HepG2 (cell line): ENCODE data around the gene HMBS. TPM values are rescaled to one million over a fixed set of nuclear protein-coding genes. Genes with fewer than 3 reads are reported as not detected.

Experiments
- CREB3 ChIP-seq: sonication (generic); formaldehyde crosslinking; IDR thresholded peaks from 2 replicates; pipeline ENCODE4 v1.5.0; 2020; ENCODE audit warnings: missing genetic modification reagents
- CSRNP1 ChIP-seq: sonication (generic); formaldehyde crosslinking; IDR thresholded peaks from 2 replicates; pipeline ENCODE4 v1.8.1; 2023; ENCODE audit warnings: mild to moderate bottlenecking, missing genetic modification reagents
- FOXK1 ChIP-seq: sonication (generic); formaldehyde crosslinking; IDR thresholded peaks from 2 replicates; pipeline ENCODE4 v1.4.0; 2020; ENCODE audit warnings: low read depth, missing genetic modification reagents, borderline replicate concordance
- IKZF4 ChIP-seq: sonication (generic); formaldehyde crosslinking; IDR thresholded peaks from 2 replicates; pipeline ENCODE4 v1.5.1; 2020; ENCODE audit warnings: borderline replicate concordance, mild to moderate bottlenecking, low read depth, missing genetic modification reagents; ENCODE audit errors: not compliant biosample characterization
- MYC ChIP-seq: sonication (generic); formaldehyde crosslinking; IDR thresholded peaks from 2 replicates; pipeline ENCODE4 v1.9.0; 2021; ENCODE audit warnings: missing genetic modification reagents, borderline replicate concordance
- NAIF1 ChIP-seq: sonication (generic); formaldehyde crosslinking; IDR thresholded peaks from 2 replicates; pipeline ENCODE4 v1.5.0; 2020; ENCODE audit warnings: mild to moderate bottlenecking, missing genetic modification reagents, borderline replicate concordance
- NFYC ChIP-seq: IDR thresholded peaks from 2 replicates; pipeline ENCODE4 v1.6.1; 2016; ENCODE audit warnings: missing genetic modification reagents, missing compliant biosample characterization
- THAP11 ChIP-seq: IDR thresholded peaks from 2 replicates; pipeline ENCODE4 v1.6.1; 2016; ENCODE audit warnings: missing biosample characterization, missing genetic modification reagents
- THRA ChIP-seq: sonication (generic); formaldehyde crosslinking; IDR thresholded peaks from 2 replicates; pipeline ENCODE4 v1.4.0; 2020; ENCODE audit warnings: missing genetic modification reagents, borderline replicate concordance
- ZBTB1 ChIP-seq: sonication (generic); formaldehyde crosslinking; IDR thresholded peaks from 2 replicates; pipeline ENCODE4 v1.4.0; 2020; ENCODE audit warnings: missing genetic modification reagents, borderline replicate concordance
- ZBTB42 ChIP-seq: sonication (generic); formaldehyde crosslinking; IDR thresholded peaks from 2 replicates; pipeline ENCODE4 v1.5.0; 2020; ENCODE audit warnings: mild to moderate bottlenecking, missing genetic modification reagents
- ZBTB7B ChIP-seq: sonication (generic); formaldehyde crosslinking; IDR thresholded peaks from 2 replicates; pipeline ENCODE4 v1.4.0; 2020; ENCODE audit warnings: missing genetic modification reagents
- ZNF282 ChIP-seq: fragments of 450-650 bp; IDR thresholded peaks from 2 replicates; pipeline ENCODE4 v1.6.1; 2018; ENCODE audit not compliant: partially characterized antibody
- ZNF331 ChIP-seq: sonication (generic); formaldehyde crosslinking; IDR thresholded peaks from 2 replicates; pipeline ENCODE4 v1.4.0; 2020; ENCODE audit warnings: missing genetic modification reagents
- ZNF501 ChIP-seq: sonication (generic); formaldehyde crosslinking; IDR thresholded peaks from 2 replicates; pipeline ENCODE4 v1.5.1; 2020; ENCODE audit warnings: mild to moderate bottlenecking, moderate library complexity, missing genetic modification reagents
- ZNF75D ChIP-seq: sonication (generic); formaldehyde crosslinking; IDR thresholded peaks from 2 replicates; pipeline ENCODE4 v1.8.1; 2023; ENCODE audit warnings: missing genetic modification reagents, mild to moderate bottlenecking, borderline replicate concordance
- ZNF83 ChIP-seq: sonication (generic); formaldehyde crosslinking; IDR thresholded peaks from 2 replicates; pipeline ENCODE4 v1.4.0; 2020; ENCODE audit warnings: missing genetic modification reagents, mild to moderate bottlenecking, borderline replicate concordance
- ZSCAN30 ChIP-seq: sonication (generic); formaldehyde crosslinking; IDR thresholded peaks from 2 replicates; pipeline ENCODE4 v1.5.0; 2020; ENCODE audit warnings: mild to moderate bottlenecking, missing genetic modification reagents
- polyA plus RNA-seq, 8 experiments: library from polyadenylated mRNA; depleted of rRNA in 3 of 8; stranded (reverse) in 7 of 8; unstranded in 1 of 8; fragments of >200 nt; fragmentation: Illumina TruSeq in 4 of 8; extraction: Trizol in 4 of 8; gene quantifications; 2 replicates each; pipeline versions ENCODE4 v1.2.1 to v1.2.3, GENCODE V29; 2011 to 2016; ENCODE audit warnings: low read depth in 4 of 8, missing spikeins in 1 of 8, mixed read lengths in 1 of 8; ENCODE audit not compliant: insufficient read depth in 1 of 8
- total RNA-seq, 5 experiments: library from RNA; depleted of rRNA; stranded (reverse); fragments of >200 nt; fragmentation: Illumina TruSeq; extraction: Trizol; gene quantifications; 2 replicates each; pipeline ENCODE4 v1.2.3, GENCODE V29; 2016; ENCODE audit warnings: low read depth in 1 of 5
- TF ChIP-seq, protein P1 (sequence below): sonication (generic); formaldehyde crosslinking; IDR thresholded peaks from 2 replicates; pipeline ENCODE4 v1.5.1; 2020; ENCODE audit warnings: missing genetic modification reagents, mild to moderate bottlenecking, borderline replicate concordance
- TF ChIP-seq, protein P2 (sequence below): sonication (generic); formaldehyde crosslinking; IDR thresholded peaks from 2 replicates; pipeline ENCODE4 v1.5.0; 2020; ENCODE audit warnings: missing genetic modification reagents

The HMBS gene
- total and polyA plus RNA-seq, 2 of the 13 experiments (the other 11 are each of a cell fraction or from before 2014, with no cell fraction given), result 9.4 to 46.9 TPM

DNA sequence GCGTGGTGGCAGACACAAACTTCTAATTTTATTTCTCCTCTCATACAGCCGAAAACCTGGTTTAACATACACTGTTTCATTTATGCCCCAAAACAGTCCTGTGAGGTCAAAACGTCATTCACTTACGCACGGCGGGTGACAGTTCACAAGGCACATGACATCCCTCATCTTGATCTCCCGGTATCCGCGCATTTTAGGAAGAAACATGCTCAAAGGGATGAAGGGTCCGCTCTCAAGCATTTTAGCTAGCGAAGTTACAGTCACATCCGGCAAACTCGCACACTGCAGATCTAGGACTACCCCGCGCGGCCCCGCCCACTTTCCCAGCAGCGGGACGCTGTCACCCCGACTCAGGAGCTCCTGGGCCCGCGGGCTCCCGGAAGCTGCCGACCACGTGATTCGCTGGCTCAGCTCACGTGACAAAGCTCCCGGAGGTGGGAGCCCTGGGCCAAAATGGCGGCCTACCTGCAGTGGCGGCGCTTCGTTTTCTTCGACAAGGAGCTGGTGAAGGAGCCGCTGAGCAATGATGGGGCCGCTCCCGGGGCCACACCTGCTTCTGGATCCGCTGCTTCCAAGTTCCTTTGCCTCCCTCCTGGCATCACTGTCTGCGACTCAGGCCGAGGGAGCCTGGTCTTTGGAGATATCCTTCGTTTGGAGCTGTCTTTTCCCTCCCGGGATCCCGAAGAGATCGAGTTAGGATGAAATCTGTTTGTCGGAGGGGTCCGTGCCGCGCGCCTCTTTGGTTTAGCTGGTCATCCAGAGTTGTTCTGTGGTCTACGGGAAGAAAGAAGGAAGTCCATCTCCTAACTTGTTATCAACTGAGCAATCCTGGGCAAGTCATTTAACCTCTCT, 17.1 kb upstream of the HMBS start, which contains the start of gene VPS11 (continued):
- TF ChIP-seq IKZF4 (CRISPR knock-in tag) (no peak), NFYC (CRISPR knock-in tag) (peak; percentile 69), ZBTB42 (CRISPR knock-in tag) (no peak), THAP11 (peak; percentile 90), ZNF282 (no peak), FOXK1 (peak; percentile 79; the same call in 1 of the 2 replicates), ZBTB1 (CRISPR knock-in tag) (no peak), THRA (peak; percentile 50; the same call in 1 of the 2 replicates), ZNF501 (peak; percentile 85), ZNF75D (CRISPR knock-in tag) (no peak), MYC (peak; percentile 67; the same call in 1 of the 2 replicates), ZBTB7B (CRISPR knock-in tag) (no peak), ZSCAN30 (CRISPR knock-in tag) (no peak), ZNF83 (no peak), NAIF1 (CRISPR knock-in tag) (no peak), CSRNP1 (peak; percentile 65; the same call in 1 of the 2 replicates), CREB3 (CRISPR knock-in tag) (no peak), ZNF331 (CRISPR knock-in tag) (peak; percentile 78)
- TF ChIP-seq, protein P1, sequence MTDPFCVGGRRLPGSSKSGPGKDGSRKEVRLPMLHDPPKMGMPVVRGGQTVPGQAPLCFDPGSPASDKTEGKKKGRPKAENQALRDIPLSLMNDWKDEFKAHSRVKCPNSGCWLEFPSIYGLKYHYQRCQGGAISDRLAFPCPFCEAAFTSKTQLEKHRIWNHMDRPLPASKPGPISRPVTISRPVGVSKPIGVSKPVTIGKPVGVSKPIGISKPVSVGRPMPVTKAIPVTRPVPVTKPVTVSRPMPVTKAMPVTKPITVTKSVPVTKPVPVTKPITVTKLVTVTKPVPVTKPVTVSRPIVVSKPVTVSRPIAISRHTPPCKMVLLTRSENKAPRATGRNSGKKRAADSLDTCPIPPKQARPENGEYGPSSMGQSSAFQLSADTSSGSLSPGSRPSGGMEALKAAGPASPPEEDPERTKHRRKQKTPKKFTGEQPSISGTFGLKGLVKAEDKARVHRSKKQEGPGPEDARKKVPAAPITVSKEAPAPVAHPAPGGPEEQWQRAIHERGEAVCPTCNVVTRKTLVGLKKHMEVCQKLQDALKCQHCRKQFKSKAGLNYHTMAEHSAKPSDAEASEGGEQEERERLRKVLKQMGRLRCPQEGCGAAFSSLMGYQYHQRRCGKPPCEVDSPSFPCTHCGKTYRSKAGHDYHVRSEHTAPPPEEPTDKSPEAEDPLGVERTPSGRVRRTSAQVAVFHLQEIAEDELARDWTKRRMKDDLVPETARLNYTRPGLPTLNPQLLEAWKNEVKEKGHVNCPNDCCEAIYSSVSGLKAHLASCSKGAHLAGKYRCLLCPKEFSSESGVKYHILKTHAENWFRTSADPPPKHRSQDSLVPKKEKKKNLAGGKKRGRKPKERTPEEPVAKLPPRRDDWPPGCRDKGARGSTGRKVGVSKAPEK, result no peak
- TF ChIP-seq, protein P2, sequence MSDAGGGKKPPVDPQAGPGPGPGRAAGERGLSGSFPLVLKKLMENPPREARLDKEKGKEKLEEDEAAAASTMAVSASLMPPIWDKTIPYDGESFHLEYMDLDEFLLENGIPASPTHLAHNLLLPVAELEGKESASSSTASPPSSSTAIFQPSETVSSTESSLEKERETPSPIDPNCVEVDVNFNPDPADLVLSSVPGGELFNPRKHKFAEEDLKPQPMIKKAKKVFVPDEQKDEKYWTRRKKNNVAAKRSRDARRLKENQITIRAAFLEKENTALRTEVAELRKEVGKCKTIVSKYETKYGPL (CRISPR knock-in tag), result no peak
